ENCODE measurements around the gene SLC35F3.

DNA sequence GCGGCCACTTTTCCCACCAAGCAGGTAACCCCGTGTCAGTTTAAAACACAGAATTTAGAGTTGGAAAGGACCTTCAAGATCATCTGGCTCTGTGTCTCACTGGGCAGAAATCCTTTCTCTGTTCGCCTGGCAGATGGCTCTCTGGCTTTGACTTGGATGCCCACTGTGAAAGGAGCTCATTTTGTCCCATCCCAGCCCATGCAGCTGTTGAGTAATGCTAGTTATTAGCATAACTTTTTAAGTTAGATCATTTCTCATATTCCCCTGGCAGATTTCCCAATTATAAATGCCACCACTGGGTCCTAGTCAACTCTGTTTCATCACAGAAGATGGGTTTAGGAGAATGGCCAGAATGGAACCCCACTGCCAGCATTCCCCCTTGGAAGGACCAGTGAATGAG lies 55.9 kb downstream of the SLC35F3 start:
- TF ChIP-seq, protein P1, sequence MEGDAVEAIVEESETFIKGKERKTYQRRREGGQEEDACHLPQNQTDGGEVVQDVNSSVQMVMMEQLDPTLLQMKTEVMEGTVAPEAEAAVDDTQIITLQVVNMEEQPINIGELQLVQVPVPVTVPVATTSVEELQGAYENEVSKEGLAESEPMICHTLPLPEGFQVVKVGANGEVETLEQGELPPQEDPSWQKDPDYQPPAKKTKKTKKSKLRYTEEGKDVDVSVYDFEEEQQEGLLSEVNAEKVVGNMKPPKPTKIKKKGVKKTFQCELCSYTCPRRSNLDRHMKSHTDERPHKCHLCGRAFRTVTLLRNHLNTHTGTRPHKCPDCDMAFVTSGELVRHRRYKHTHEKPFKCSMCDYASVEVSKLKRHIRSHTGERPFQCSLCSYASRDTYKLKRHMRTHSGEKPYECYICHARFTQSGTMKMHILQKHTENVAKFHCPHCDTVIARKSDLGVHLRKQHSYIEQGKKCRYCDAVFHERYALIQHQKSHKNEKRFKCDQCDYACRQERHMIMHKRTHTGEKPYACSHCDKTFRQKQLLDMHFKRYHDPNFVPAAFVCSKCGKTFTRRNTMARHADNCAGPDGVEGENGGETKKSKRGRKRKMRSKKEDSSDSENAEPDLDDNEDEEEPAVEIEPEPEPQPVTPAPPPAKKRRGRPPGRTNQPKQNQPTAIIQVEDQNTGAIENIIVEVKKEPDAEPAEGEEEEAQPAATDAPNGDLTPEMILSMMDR (IDR thresholded peaks at IDR 0.05) = no peak
- no peak for TF ChIP-seq POLR2A (IDR thresholded peaks at IDR 0.05)

Measured in right lobe of liver (tissue), 4 donors.